NOMO-1 (cell line): ENCODE results near the gene RPS27.
"Not testable (repeated sequence)": the region's sequence is repeated elsewhere in the genome, so short reads cannot be mapped to it uniquely, and the experiment has no call there.

Experiments
- DNase-seq, 2 experiments: peaks; one replicate each; lab custom pipeline; 2025; ENCODE audit not compliant: unreplicated experiment in 2 of 2; lab: John Stamatoyannopoulos, UW

Gene RPS27

DNA sequence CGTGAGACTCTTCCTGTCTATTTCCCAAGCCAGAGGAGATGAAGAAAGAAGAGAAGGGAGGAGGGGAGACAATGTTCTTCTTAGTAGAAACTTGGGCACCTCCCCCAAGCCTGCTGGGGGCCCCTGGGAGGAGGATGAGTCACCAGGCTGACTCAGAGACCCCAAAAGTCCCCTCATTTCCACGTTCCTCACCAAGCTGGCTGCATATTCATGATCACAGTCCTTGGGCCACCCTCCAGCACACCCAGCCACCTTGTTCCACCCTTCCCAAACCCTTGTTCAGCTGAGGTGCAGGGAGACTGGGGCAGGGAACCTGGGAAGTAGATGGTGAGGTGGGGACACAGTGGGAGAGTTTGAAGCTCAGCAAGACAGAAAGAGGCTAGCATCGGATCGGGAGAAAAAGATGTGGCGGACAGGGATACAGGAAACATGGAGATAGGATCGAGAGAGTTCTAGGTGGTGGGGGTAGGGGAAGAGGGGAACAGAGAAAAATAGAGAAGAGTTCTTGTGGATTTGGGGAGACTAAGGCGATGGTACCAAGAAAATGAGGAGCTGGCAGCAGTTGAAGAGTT is 5.1 kb upstream of the RPS27 start:
- DNase-seq, result no peak

DNA sequence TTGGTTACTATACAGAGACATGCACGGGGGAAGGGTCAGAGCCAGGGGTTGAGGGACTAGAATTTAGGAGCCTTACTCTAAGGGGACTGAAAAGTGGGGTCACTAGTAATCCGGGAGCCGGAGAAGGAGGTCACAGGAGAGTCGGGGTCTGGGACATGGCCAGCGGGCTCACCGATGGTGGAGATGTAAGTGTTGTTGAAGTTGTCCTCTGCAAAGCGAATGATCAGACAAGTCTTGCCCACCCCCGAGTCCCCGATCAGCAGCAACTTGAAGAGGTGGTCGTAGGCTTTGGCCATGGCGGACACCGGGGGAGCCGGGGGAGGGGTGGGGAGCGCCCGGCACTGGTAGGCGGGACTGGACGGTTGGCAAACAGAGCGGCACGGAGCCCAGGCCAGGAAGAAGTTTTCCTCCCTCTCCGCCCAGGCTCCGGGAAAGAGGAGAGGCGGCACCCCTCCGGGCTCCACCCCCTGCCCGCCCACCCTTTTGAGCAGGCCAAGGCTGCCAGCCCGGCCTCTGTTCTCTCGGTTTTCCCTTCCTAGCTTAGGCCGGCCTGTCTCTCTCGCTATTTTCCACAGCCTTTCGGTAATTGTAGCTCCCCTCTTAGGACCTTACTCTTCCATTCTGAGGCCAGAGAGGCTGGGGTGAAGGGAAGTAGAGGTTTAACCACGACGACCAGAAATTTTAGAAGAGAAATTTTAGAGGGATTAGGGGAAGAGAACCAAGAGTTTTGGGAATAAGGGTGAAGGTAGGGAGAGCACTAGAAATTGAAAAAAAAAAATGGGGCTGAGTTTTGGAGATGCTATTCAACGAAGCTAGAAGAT is 4.4 kb upstream of the RPS27 start, which contains the start of gene RAB13:
TSS of gene RAB13 (minus strand) at position 399 of the 821 bp plus-strand sequence. CDS start at position 296, 103 bp downstream.
- peak; percentile 33 to 48 for DNase-seq

DNA sequence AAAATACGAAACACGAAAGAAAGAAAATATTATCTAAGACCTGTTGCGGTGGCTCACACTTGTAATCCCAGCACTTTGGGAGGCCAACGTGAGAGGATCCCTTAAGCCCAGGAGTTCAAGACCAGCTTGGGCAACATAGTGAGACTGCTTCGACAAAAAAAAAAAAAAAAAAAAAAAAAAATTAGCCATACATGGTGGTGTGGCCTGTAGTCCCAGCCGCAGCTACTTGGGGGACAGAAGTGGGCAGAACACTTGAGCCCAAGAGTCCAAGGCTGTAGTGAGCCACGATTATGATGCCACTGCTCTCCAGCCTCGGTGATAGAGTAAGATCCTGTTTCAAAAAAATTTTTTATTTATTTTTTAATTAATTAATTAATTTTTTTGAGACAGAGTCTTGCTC is 2.9 kb upstream of the RPS27 start:
- no peak for DNase-seq

DNA sequence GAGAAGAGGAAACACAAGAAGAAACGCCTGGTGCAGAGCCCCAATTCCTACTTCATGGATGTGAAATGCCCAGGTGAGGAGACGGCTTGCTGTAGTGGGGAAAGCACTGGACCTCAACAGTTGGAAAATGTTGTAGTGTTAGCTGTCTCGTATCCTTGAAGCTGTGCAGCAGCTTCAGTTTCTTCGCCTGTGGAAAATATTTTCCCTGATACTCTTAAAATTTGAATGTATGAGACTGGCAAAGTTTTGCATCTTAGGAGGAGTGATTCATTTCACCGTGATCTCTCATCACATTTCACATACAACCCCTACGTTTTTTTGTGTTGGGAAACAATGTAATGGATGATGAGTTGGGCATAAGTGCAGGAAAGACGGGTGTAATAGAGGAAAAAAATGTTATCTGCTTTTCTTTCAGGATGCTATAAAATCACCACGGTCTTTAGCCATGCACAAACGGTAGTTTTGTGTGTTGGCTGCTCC is 629 bp downstream of the RPS27 start:
- no peak for DNase-seq

DNA sequence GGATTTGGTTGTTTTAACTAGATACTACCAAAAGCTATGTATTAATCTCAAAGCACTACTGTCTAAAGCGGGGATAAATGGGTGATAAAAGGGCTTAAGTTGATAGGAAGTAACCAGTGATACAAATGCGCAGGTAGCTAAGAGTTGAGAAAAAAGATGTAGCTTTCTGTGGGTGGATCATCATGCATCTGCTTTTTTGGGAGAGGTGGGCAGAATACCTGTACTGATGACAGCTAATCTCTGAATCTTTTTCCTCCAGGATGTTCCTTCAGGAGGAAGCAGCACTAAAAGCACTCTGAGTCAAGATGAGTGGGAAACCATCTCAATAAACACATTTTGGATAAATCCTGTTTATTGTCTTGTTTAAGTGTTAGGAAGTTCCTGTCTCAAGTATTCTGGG is 1.2 kb downstream of the RPS27 start:
- DNase-seq, result no peak

DNA sequence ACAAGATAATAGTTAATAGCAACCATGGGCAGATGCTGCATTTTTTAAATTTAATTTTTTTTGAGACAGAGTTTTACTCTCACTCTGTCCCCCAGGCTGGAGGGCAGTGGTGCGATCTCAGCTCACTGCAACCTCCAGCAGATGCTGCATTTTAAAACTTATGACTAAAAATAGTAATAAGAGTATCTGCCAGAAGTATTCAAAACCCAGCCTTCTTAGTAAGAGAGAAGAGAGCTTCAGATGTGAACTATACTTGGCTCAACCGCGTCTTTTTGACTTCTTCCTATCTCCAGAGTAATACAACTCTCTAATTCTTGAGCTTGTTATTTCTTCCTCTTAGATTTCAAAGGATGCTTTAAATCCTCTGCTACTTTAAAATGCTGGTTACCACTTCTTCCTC is 4.6 kb downstream of the RPS27 start:
- DNase-seq, result no peak

DNA sequence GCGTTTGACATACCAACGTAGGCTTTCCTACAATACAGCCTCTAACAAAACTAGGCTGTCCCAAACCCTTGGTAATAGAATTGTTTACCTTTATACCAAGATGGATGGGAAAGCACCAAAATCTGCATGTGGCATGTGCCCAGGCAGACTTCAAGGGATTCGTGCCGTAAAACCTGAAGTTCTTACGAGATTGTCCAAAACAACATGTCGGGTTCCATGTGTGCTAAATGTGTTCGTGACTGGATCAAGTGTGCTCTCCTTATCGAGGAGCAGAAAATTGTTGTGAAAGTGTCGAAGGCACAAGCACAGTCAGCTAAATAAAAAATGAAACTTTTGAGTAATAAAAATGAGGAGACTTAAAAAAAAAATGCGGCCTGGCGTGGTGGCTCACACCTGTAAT is 5.1 kb downstream of the RPS27 start:
- DNase-seq, result no peak

DNA sequence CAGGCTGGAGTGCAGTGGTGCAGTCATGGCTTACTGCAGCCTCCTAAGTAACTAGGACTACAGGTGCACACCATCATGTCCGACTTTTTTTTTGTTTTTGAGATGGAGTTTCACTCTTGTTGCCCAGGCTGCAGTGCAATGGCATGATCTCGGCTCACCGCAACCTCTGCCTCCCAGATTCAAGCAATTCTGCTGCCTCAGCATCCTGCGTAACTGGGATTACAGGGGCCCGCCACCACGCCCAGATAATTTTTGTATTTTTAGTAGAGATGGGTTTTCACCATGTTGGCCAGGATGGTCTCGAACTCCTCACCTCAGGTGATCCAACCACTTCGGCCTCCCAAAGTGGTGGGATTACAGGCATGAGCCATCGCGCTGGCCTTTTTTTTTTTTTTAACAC is 6.3 kb downstream of the RPS27 start:
- DNase-seq, result not testable (repeated sequence)

DNA sequence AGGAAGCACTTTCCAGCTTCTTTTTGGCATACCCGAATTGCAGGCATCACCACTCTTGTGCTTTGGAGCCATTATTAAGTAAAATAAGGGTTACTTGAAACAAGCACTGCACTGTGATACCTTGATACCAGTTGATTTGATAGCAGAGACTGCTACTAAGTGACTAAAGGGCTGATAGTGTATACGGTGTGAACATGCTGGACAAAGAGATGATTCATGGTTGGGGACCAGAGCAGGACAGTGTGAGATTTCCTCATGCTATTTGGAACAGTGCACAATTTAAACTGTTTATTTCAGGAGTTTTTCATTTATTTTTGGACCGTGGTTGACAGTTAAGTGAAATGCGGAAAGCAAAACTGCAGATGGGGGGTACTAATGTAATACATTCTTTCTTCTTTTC is 9.9 kb downstream of the RPS27 start:
- no peak for DNase-seq

DNA sequence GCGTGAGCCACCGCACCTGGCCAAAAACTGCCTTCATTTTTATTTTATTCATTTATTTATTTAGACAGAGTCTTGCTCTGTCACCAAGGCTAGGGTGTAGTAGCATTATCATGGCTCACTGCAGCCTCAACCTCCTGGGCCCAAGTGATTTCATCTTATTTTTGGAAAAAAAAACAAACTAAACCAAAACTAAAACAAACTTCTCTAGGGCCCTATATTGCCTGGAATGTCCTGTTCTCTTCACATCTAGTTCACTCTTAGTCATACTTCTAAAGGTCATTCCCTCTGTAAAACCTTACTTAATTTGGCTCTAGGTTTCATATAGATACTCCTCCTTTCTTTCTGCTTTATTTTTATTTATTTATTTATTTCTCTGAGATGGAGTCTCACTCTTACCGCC is 15.6 kb downstream of the RPS27 start:
- DNase-seq, result no peak

DNA sequence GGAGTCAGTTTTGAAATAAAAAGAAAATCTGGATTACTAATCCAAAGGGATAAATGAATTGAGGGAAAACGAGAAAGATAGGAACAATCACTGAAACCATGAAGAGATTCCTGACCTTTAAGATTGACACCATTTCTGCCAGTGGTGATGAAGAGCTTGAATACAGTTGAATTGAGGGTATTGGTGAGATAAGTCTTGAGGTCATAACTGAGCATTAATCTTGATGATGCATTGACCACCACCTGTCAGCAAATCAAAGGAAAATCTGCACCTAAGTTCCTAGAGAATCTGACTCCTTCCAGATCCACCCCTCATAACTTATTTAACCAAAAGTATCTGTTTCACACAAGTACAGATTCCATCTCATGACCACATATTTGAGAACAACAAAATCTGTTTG is 21.6 kb downstream of the RPS27 start:
- DNase-seq, result no peak

DNA sequence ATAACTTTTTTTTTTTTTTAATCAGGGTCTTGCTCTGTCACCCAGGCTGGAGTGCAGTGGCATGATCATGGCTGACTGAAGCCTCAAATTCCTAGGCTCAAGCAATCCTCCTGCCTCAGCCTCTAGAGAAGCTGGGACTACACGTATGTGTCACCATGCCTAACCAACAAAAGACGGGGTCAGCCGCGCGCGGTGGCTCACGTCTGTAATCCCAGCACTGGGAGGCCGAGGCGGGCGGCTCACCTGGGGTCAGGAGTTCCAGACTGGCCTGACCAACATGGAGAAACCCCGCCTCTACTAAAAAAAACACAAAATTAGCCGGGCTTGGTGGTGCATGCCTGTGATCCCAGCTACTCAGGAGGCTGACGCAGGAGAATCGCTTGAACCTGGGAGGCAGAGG is 22.0 kb downstream of the RPS27 start:
- DNase-seq, result not testable (repeated sequence)

DNA sequence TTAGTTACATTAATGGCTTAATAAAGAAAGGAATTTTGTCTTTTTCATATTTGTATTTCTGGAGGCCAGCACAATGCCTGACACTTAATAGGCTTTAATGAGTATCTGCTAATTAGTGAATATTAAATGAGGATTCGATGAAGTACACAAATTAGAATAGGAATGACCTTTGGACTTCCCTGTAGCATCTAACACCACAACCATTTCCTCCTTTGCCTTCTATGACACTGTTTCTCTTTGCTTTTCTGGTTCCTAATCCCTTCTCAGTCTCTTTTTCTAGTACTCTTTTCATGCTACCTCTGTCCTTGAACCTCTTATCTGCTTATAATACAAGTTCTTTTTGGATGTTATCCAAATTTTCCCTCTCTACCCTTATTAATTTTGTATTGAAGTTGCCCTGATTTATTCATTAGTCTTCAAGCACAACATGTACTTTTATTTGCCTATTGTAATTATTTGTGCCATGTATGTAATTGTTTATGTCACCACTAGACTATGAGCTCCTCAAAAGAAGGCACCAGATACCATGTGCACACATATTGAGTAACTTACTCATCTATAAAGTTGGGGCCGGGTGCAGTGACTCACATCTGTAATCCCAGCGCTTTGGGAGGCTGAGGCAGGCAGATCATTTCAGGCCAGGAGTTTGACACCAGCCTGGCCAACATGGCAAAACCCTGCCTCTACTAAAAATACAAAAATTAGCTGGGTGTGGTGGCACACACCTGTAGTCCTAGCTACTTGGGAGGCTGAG is 23.8 kb downstream of the RPS27 start:
- DNase-seq, result peak; percentile 15 to 83

DNA sequence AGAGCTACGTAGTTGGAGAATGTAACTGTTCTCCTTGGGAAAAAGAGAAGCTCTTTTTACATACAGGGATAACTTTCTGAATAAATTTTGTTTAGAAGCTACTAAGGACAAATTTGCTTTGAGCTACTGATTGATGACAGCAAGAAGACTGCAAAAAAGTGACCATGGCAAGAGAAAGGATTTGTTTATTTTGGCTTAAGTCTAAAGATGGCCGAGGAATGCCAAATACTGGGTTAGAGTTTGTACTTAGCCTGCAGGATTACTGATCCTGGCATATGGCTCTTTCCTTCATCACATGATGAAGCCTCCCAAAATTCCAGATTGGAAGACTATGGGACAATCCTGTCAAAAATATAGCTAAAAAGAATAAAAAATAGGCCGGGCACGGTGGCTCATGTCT is 28.7 kb downstream of the RPS27 start:
- no peak for DNase-seq

DNA sequence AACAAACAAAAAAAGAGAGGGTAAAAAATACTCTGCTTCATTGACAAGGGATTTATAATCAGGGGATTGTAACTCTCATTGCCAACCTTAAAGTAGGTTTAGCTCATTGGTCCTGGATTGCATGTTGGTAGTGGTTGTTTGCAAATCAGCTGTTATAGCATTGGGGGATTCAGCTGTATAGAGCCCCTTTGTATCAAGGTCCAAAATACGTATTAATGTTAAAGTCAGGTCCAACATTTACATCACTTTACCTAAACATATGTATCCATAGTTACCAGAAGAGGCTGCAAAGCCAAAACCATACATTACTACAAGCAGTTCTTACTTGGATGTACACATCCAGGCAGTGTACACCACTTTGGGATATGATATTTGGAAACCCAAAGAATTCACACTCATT is 29.4 kb downstream of the RPS27 start:
- no peak for DNase-seq

DNA sequence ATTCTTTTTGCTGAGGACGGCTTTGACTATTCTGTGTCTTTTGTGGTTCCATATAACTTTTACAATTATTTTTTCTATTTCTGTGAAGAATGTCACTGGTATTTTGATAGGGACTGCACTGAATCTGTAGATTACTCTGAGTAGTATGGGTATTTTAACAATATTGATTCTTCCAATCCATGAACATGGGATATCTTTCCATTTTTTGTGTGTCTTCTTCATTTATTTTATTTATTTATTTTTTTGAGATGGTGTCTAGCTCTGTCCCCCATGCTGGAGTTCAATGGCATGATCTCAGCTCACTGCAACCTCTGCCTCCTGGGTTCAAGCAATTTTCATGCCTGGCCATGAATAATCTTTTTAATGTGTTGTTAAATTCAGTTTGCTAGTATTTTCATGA is 43.1 kb downstream of the RPS27 start:
- DNase-seq, result not testable (repeated sequence)
